ENCODE results near the gene ALKBH7. TPM values are rescaled to one million over a fixed set of nuclear protein-coding genes. Genes with fewer than 3 reads are reported as not detected.

Gene ALKBH7
- polyA plus RNA-seq, 1 donor from 2014 or later = 154 TPM

DNA sequence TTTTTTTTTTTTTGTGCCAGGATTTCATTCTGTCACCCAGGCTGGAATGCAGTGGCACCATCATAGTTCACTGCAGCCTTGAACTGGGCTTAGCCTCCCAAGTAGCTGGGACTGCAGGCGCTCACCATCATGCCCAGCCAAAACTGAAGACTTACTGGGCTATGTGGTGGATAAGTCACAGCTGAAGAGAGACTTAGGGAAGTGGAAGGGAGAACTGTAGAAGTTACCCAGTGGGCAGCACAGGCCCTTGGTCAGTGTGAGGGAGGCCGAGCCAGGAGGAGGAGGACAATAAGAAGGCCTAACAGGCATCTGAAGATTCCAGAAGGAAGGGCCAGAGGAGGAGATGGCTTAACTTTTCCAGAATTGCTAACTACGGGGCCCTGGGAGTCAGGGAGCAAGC lies 7.2 kb downstream of the ALKBH7 start:
- Histone ChIP-seq H3K27ac (ENCODE audit: low read length) (no peak overlapping the region), H3K4me3 (ENCODE audit: low read length) (no peak overlapping the region), H3K4me2 (ENCODE audit: low read length) (no peak overlapping the region), H2AFZ (ENCODE audit: low read depth, low read length) (no peak overlapping the region), H3K9me3 (ENCODE audit: low read length) (peaks cover 7% of the 10 kb centered on the region), H3K79me2 (replicated peaks; ENCODE audit: insufficient read depth, low read length) (no peaks in the 10 kb centered on the region), H3K36me3 (ENCODE audit: insufficient read depth, low read length) (peaks cover 11% of the 10 kb centered on the region), H4K20me1 (ENCODE audit: insufficient read depth) (no peaks in the 10 kb centered on the region), H3F3A (ENCODE audit: insufficient read depth, low read length, poor library complexity, severe bottlenecking) (no peaks in the 10 kb centered on the region), H3K9ac (ENCODE audit: low read length) (no peak overlapping the region), H3K9me2 (ENCODE audit: insufficient read depth, low read length) (no peaks in the 10 kb centered on the region), H3K27me3 (ENCODE audit: insufficient read depth, low read depth, low read length) (no peaks in the 10 kb centered on the region)
- TF ChIP-seq, protein P1, sequence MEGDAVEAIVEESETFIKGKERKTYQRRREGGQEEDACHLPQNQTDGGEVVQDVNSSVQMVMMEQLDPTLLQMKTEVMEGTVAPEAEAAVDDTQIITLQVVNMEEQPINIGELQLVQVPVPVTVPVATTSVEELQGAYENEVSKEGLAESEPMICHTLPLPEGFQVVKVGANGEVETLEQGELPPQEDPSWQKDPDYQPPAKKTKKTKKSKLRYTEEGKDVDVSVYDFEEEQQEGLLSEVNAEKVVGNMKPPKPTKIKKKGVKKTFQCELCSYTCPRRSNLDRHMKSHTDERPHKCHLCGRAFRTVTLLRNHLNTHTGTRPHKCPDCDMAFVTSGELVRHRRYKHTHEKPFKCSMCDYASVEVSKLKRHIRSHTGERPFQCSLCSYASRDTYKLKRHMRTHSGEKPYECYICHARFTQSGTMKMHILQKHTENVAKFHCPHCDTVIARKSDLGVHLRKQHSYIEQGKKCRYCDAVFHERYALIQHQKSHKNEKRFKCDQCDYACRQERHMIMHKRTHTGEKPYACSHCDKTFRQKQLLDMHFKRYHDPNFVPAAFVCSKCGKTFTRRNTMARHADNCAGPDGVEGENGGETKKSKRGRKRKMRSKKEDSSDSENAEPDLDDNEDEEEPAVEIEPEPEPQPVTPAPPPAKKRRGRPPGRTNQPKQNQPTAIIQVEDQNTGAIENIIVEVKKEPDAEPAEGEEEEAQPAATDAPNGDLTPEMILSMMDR (IDR thresholded peaks at IDR 0.05; ENCODE audit: poor library complexity, severe bottlenecking) = no peak
- TF ChIP-seq EZH2 (IDR thresholded peaks at IDR 0.05; ENCODE audit: borderline replicate concordance, insufficient read depth, low read length, poor library complexity, severe bottlenecking) = no peak
- no peak for TF ChIP-seq POLR2AphosphoS5 (IDR thresholded peaks at IDR 0.05)
- TF ChIP-seq RAD21 (conservative IDR thresholded peaks at IDR 0.05) = no peak

DNA sequence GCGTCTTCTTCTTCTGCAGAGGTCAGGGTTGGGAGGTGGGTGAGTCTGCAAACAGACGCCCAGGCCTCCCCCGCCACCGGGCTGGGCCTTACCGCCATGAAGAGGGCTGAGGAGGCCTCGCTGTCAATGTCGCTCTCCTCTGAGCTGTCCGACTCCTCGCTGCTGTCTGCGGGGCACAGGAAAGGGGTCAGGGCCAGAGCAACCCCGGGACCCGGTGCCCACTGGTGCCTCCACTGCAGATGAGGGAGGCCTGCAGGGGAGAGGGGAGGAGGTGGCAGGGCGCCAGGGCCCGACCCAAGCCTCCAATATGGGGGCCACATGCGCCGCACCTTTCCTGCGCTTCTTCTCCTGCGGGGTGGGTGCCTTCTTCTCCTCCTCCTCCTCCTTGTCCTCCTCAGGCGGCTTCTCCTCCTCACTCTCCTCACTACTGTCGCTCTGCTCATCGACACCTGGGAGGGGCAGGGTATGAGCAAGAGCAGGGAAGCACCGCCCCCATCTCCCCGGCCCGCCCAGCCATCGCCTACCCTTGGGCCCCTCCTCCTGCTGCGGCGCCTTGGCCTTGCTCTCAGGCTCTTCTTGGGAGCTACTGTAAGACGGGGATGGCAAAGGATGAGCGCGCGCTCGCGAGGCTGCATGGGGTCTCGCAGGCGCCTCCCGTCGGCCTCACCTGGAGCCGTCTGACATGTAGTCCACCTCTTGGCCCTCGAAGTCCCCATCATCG lies 8.6 kb downstream of the ALKBH7 start:
- H3K27ac ChIP-seq (ENCODE audit: low read length) = no peak overlapping the region
- no peak overlapping the region for H2AFZ ChIP-seq (ENCODE audit: low read depth, low read length)
- H3K27me3 ChIP-seq (ENCODE audit: insufficient read depth, low read depth, low read length) = no peaks in the 10 kb centered on the region
- H3K9ac ChIP-seq (ENCODE audit: low read length) = no peak overlapping the region
- peaks cover 11% of the 10 kb centered on the region for H3K36me3 ChIP-seq (ENCODE audit: insufficient read depth, low read length)
- no peaks in the 10 kb centered on the region for H3K79me2 ChIP-seq (replicated peaks; ENCODE audit: insufficient read depth, low read length)
- peaks cover 7% of the 10 kb centered on the region for H3K9me3 ChIP-seq (ENCODE audit: low read length)
- H3F3A ChIP-seq (ENCODE audit: insufficient read depth, low read length, poor library complexity, severe bottlenecking) = no peaks in the 10 kb centered on the region
- H4K20me1 ChIP-seq (ENCODE audit: insufficient read depth) = no peaks in the 10 kb centered on the region
- no peaks in the 10 kb centered on the region for H3K9me2 ChIP-seq (ENCODE audit: insufficient read depth, low read length)
- no peak overlapping the region for H3K4me2 ChIP-seq (ENCODE audit: low read length)
- no peak overlapping the region for H3K4me3 ChIP-seq (ENCODE audit: low read length)
- TF ChIP-seq EZH2 (IDR thresholded peaks at IDR 0.05; ENCODE audit: borderline replicate concordance, insufficient read depth, low read length, poor library complexity, severe bottlenecking) (no peak), MXI1 (conservative IDR thresholded peaks at IDR 0.05; ENCODE audit: poor library complexity, severe bottlenecking) (no peak), RAD21 (conservative IDR thresholded peaks at IDR 0.05) (no peak), POLR2AphosphoS5 (IDR thresholded peaks at IDR 0.05) (no peak), TAF1 (IDR thresholded peaks at IDR 0.05; ENCODE audit: low read depth) (no peak), SMC3 (conservative IDR thresholded peaks at IDR 0.05; ENCODE audit: poor library complexity) (no peak), EP300 (conservative IDR thresholded peaks at IDR 0.05; ENCODE audit: poor library complexity, severe bottlenecking) (no peak)
- TF ChIP-seq, protein P1 (IDR thresholded peaks at IDR 0.05; ENCODE audit: poor library complexity, severe bottlenecking) = no peak
- TF ChIP-seq, protein P2, sequence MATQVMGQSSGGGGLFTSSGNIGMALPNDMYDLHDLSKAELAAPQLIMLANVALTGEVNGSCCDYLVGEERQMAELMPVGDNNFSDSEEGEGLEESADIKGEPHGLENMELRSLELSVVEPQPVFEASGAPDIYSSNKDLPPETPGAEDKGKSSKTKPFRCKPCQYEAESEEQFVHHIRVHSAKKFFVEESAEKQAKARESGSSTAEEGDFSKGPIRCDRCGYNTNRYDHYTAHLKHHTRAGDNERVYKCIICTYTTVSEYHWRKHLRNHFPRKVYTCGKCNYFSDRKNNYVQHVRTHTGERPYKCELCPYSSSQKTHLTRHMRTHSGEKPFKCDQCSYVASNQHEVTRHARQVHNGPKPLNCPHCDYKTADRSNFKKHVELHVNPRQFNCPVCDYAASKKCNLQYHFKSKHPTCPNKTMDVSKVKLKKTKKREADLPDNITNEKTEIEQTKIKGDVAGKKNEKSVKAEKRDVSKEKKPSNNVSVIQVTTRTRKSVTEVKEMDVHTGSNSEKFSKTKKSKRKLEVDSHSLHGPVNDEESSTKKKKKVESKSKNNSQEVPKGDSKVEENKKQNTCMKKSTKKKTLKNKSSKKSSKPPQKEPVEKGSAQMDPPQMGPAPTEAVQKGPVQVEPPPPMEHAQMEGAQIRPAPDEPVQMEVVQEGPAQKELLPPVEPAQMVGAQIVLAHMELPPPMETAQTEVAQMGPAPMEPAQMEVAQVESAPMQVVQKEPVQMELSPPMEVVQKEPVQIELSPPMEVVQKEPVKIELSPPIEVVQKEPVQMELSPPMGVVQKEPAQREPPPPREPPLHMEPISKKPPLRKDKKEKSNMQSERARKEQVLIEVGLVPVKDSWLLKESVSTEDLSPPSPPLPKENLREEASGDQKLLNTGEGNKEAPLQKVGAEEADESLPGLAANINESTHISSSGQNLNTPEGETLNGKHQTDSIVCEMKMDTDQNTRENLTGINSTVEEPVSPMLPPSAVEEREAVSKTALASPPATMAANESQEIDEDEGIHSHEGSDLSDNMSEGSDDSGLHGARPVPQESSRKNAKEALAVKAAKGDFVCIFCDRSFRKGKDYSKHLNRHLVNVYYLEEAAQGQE (IDR thresholded peaks at IDR 0.05; ENCODE audit: borderline replicate concordance) = no peak
